ENCODE data around the gene PRIMA1.

Gene PRIMA1

DNA sequence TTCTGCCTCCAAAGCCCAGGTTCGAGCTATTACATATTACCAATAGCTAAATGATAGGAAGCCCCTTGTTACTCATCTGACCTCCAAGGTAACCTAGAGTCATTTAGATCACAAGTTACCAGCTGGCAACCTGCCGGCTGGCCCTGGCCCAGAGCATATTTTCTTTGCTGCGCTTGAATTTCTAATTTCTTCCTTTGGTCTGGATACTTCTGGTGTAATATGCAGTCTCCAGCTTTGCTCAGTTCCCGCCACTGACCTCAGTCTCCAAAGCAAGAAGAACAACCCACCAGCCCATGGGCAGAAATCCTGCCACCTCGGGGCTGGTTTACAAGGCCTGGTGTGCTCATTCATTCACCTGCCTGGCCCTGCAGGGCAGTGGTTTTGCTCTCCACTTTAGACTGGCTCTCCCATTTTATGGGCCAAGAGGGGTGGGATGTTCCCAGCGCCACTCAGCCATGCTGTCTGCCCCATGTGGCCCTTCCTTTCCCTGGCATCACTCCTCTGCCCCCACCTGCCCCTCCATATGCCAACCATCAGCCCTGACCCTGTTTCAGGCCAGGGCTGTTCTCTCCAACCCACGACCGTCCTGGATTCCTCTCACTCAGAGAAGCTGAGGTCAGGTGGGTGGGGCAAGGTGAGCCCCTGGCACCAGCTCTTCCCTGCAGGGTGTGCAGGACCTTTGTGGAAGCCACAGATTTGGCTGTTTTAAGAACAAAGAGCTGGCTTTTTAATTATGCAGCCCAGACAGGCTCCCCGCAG is 76.0 kb downstream of the PRIMA1 start:
- no peak for DNase-seq (ENCODE audit: low read depth in 2 of 2)

DNA sequence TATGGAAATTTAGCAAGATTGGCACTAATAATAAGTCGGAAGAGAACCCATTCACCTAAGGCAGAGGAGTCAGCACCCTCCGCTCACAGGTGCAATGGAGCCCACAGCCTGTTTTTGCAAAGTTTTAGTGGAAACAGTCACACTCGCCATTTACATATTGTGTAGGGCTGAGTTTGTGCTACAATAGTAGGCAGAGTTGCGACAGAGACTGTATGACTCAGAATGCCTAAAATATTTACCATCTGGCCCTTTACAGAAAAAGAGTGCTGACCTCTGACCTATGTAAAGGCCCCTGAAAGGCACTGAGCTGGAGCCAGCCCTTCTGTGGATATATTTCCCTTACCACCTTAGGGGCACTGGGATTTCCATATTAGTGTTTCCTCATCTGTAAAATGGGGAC is 79.0 kb downstream of the PRIMA1 start:
- no peak for DNase-seq (ENCODE audit: low read depth in 2 of 2)

DNA sequence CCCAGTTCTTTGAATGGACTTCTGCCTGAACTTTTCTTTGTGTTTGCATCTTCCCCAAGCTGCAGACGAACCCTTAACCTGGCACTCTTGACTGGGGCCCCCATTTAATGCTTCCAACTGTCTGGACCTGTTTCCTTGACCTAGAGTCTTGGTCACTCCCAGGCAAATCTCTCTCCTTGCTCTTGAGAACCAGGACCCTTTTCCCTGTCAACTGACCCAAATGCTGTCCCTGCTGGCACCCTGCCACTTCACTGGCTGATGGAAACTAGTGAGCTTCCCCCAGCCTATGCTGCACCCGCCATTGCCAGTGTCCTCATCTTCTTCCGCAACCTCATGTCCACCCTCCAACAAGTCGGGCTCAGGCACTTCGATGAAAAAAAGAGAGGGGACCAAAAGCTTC is 79.5 kb downstream of the PRIMA1 start:
- no peak for DNase-seq (ENCODE audit: low read depth in 2 of 2)

DNA sequence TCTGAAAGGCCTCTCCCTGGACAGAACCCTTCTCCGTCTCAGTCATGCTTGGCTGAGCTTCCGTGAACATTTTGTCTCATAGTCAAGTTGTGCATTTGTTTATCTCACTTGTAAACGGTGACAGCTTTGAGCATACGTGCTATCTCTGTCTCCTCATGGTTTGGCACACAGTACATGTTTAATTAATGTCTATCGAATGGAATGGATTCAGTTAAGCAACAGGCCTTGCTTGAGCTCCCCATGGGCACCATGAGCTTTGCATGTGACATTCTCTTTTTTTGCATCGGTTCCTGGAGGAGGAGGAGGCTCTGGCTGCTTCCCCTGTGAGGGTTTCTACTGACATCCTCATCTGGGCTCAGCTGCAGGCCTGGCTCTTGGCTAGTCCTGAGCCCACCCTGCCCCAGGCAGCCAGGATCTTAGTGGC is 80.0 kb downstream of the PRIMA1 start:
- DNase-seq (ENCODE audit: low read depth in 2 of 2) = no peak

DNA sequence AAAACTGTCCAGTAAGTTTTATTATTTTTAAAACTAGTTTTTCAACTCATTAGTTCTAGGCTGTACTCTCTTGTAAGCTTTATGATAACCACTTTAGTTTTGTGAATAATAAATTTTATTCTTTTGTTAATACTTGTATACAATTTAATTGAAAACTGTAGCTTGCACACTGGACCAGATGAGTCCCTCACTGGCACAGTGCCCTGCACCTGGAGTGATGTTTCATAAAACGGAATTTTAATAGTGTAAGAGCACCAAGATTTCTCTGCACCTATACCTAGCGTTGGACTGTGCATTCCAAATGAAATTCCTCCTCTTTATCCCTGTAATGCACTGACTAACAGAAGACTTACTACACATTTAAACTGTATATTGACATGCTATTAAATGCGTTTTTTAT is 80.8 kb downstream of the PRIMA1 start:
- DNase-seq (ENCODE audit: low read depth in 2 of 2) = no peak

DNA sequence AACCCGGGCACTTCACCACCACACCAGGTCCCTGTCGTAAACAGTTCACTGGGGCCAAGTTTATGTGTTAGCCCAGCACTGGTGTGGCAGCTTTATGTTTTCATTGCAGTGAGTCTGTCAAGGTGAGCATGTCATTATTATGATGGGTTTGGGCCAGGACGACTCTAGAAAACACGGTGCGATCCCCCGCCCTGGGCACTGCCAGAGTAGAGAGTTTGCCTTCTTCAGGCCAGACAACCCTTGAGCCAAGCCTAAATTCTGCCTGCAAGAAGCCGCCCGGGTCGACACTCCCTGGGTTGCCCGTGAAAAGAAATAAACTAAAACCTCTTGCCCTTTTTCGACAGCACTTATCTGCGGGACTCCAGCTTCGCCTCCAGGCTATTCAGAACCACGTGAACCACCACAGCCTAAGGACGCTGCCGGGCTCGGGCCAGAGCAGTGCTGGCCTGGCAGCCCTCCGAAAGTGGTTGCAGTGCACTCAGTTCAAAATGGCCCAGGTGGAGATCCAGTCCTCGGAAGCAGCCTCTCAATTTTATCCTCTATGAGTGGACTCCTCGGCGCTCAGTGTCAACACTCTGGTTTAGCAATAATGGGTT is 81.8 kb downstream of the PRIMA1 start:
- no peak for DNase-seq (ENCODE audit: low read depth in 2 of 2)

DNA sequence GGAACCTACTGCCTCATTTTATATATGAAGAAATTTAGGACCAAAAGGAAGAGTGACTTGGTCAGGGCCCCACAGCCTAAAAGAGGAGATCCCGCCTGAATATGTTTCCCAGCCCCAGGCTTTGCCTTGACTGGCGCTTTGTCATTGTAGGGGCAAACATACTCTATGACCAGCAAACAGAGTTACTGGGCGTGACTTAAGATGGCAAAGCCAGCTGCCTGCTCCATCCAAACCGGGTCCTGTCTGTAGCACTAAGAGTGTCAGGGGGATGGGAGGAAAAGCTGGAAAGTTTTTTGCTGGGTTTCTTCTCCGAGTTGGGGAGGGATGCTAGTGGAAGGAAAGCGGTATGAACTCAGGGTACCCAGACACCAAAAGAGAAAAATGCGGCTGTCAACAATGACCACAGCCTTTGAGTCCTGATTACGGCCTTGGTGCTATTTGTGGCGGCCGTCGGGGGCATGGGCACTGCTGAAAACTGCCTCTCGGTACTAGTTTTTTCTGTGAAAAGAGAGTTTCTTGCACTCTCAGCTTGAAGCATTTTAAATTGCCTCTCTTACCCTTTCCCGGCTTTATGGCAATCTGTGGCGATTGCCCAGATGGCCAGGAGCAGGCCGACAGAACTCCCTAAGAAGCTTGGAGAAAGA is 82.7 kb downstream of the PRIMA1 start:
- no peak for DNase-seq (ENCODE audit: low read depth in 2 of 2)

DNA sequence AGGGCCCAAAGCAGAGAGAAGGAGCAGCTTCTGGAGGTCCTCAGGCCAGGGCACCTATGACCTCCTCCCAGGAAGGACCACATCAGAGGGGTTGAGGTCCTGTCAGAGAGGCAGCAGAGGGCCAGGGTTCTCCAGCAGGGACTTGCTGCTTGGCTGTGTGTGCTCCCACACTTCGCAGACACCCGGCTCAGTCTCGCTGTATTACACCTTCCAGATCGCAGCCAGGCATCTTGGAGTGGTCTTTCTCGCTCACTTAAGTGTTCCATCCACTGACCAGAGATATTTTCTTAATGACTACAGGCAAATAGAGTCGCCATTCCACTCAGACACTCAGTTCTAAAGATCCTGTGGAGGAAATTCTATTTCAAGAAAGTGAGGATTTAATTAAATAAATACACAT is 84.3 kb downstream of the PRIMA1 start:
- DNase-seq (ENCODE audit: low read depth in 2 of 2) = no peak

DNA sequence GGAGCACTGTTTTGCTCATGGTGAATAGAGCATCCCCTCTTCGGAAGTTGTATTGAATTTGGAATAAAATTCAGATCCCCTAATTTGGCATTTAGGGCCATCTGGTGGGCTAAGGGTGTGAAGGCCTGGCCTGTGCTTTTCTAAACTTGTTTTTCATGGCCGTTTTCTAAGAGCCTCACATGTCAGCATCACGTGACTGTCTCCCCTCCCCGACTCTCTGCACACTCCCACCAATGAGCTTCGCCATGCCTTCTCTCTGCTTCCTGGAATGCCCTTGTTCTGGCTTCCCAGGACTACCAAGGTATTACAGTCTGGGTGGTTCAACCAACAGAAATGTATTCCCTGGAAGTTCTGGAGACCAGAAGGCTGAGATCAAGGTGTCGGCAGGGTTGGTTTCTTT is 85.3 kb downstream of the PRIMA1 start:
- no peak for DNase-seq (ENCODE audit: low read depth in 2 of 2)

DNA sequence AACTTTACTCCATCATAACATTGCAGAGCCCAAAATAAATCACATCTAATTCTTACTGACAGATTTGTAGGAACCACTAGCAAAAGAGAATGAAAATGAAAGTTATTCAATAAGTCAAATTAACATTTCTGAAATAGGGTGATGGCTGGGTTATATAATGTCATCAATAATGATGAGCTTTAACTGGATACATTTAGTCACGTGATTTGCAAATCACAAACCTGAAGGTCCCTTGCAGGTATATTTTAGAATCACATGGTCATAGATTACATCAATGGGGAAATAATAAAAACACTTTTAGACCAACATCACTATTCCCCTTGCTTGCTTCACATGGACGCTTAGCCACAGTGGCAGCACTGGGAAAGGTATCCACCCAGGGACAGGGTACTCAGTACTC is 86.7 kb downstream of the PRIMA1 start:
- DNase-seq (ENCODE audit: low read depth in 2 of 2) = no peak

DNA sequence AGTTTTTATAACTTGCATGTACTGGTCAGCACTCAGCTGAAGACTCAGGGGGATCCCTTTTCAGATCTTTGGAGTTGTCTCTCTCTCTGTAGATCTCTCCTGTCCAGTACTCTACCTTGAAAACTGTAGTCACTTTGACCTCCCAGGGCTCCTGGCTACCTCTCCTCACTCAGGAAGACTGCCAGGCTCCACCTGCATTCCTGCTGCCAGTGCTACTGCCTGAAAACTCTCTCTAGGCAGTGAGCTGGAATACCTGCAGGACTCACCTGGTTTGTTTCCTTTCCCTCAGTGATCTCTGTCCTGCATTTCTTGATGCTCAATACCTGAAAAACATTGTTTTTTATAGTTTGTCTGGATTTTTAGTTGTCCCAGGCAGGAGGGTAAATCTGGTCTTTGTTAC is 87.4 kb downstream of the PRIMA1 start:
- DNase-seq (ENCODE audit: low read depth in 2 of 2) = no peak

DNA sequence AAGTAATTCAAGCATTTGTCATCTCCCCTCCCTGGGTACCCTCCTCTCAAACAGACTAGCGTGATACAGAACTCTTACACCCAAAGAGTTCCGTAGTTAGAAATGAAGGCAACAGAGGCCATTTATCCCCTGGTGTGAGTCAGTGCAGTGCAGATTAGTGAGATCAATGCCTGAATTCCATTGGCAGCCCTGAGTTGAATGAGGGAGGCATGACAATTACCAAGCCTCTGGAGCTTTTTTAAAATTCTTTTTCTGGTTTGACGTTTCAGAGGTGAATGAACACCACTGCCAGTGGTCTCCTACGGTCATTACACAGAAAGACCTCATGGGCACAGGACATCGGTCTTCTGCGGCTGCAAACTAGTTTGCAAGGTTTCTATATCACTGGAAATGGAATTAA is 94.4 kb downstream of the PRIMA1 start:
- DNase-seq (ENCODE audit: low read depth in 2 of 2) = no peak

DNA sequence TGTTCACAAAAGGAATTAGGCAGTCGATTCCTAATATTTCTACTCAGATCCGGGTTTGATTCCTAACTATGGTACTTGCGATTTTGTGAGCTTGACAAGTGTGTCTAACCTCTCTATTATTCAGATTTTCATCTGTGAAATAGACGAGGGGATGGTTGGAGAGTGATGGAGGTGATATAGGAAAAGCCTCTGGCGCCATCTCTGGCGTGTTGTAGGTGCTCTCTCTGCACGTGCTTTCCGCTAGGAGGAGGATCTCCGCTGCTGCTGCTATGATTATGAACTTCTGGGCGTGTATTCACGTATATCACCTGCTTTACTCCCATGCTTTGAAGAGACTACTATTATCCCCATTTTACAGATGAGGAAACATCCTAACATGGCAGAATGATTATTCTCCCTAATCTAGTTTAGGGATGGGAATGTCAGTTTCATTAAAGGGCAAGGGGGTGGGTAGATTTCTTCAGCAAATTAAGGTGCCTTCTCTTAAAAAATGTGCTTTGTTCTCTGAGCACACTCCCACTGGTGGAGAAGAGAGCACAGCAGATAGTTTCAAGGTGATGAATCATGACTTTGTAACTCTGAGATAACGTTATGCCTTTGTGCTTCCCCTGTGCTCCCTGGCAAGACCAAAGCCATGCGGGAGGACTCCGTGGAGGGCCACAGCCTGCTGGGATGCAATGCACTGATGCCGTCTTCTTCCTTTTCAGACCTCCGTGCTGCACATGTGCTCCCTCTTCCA is 97.1 kb downstream of the PRIMA1 start:
- no peak for DNase-seq (ENCODE audit: low read depth in 2 of 2)

DNA sequence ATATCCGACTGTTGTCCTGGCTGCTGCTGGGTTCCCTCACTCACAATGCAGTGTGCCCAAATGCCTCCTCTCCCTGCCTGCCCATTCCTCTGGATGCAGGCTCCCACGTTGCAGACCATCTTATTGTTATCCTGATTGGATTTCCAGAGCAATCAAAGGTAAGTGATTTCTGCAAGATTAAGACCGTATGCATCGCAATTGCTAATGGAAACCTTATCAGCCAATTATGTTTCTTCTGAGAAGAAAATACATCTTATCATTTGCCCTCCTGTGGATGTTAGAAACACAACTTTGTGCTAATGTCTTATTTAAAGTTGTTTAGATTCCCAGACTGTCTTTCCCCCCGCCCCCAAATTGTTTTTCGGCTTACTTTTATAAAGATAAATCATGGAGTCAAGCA is 98.1 kb downstream of the PRIMA1 start:
- no peak for DNase-seq (ENCODE audit: low read depth in 2 of 2)

DNA sequence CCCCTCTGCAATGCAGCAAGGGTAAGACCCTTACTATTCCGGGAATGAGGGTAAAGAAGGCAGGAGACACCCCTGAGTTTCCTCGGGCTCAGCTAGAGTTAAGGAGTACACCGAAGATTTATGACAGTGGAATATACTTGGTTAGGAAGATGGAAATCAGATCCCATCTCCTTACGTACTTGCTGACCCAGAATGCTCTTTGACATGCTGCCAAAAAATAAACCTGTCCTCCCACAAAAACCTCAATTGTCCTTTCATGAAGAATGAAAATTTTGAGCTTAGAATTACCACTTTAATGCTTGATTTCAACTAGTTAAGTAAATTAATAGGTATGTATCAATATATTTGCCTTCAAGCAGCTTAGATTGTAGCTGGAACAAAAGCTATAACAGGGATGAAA is 99.5 kb downstream of the PRIMA1 start:
- no peak for DNase-seq (ENCODE audit: low read depth in 2 of 2)

DNA sequence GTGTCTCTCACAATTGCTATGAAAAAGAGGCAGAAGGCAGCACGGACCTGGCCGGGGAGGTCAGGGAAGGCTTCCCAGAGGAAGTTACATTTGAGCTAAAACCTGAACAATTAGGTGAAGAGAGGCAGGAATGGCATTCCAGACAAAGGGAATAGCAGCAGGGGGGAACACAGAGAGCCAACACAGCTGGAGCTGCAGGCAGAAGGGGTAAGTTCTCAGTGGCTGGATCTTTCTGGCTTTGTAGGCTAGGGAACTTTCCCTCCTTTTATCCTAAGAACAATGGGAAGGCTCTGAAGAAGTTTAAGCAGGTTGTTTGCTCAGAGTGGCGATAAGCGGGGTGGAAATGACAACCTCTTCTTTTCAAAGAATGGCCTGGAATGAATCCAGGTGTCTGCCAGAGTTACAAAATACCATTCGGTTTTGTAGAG is 100.0 kb downstream of the PRIMA1 start:
- no peak for DNase-seq (ENCODE audit: low read depth in 2 of 2)

DNA sequence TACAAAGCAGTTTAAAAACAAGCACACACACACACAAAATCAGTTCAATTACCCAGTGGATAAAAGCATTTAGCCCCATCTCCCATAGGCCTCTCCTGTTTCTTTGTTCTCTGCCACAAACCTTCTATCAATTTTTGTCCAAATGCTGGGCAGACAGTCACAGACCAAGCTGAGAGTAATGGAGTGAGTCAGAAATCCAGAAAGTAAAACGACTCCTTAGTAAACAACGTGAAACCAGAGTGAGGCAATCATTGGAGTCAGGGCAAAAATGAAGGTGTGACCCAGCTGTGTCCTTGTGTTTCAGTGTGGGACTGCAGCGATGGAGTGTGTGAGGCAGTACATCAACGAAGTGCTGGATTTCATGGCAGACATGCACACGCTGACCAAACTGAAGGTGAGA is 102.0 kb downstream of the PRIMA1 start:
- no peak for DNase-seq (ENCODE audit: low read depth in 2 of 2)

DNA sequence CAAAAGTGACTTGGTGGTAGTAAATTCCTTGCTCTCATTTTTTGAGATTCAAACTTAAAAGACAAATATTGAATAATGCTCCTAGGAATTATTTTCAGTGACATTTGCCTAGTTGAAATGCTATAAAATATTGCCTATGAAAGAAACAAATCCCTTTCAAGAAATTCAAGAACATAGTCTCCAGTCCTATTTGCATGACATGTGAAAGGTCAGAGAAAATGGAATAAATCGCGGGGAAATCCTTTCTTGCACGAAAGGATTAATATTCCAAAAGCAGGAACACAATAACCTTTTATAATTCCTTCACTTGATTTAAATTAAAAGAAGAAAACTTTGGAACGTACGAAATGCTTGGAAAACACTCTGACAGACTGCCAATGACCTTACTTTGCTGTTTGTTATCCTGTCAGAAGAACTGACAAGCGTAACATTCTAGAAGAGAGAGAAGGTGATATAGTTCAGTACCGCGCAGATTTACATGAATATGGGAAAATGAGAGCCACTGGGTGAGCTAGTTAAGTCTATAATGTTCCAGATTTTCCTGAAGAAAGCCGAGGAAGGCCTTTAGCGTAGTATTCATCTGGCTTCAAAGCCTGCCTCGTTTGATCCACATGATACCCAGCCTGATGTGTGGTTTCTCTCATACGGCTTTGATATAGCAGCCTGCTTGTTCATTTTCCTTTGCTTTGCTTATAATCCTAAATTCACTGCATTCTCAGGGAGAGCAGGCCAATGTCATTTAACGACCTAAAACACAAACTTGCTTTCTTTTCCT is 103.0 kb downstream of the PRIMA1 start:
- no peak for DNase-seq (ENCODE audit: low read depth in 2 of 2)

DNA sequence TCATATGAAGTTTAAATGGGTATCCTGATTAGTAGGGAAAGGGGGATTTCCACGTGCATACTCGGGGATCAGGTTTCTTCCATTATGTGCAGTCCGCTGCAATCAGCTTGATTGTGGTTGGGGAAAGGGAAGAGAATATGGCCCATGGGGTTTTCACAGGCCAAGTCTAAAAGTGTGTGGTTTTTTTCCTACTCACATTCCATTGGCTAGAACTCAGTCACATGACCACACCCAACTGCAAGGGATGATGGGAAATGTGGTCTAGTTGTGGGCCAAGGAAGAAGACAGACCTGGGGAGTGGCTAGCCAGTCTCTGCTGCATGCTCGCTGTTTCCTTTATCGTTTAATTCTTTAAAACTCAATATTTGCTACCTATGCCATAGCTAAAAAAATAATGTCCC is 105.1 kb downstream of the PRIMA1 start:
- DNase-seq (ENCODE audit: low read depth in 2 of 2) = no peak

DNA sequence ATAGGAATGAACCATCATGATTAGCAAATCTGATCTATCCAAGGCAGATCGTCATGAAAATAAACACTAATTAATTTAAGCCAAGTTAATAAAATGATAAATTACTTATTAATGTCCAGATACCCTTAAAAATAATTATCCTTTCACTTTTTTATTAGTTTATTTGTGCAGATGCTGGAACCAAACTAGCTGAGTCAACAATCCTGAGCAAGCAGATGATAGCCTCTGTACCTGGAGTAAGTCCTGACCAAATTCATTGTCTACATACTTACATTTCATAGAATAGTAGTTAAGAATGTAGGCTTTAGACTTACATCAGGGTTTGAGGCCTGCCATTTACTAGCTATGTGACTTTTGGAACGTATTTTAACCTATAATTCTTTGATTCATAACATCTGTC is 105.8 kb downstream of the PRIMA1 start:
- DNase-seq (ENCODE audit: low read depth in 2 of 2) = no peak

DNA sequence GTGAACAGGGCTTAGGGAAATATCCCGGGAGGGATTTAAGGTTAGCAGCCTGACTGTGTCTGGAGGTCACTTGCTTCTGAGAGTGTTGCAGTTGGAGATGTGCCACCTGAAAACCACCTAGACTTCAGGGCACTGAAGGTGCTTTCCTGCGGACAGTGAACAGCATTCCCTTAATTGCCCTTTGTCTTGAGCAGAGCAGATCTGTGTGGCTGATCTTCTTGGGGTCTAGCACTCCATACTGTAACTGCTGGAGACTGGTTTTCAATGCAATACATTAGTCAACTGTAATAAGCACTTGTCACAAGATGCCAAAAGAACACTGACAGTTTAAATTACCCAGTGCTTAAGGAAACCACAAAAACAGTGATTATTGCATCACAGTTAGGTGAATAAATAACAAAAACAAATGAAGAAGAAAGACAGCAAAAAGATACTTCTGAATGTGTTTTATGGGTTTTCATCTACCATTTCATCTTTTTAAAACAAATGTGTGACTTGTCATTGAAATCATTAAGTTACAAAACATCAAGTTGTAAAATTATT is 111.8 kb downstream of the PRIMA1 start:
- no peak for DNase-seq (ENCODE audit: low read depth in 2 of 2)

DNA sequence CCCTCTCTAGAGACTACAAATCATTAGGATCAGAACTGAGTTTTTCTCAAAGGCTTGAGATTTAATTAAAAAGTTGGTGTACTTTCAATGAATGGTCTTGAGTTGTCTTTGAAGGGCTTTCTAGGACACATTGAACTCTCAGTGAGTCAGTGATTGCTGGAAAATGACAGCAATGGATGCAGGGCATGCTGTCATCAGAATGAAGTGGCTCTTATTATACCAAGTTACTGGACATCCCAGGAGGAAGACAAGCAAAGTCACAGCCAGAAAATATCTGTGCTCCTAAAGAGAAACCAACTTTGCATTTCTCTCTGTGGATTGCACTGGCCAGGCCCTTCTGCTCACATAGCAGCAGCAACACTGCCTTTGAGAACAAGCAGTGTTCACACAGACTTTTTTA is 112.6 kb downstream of the PRIMA1 start:
- DNase-seq (ENCODE audit: low read depth in 2 of 2) = no peak

Data from activated CD4-positive, alpha-beta T cell treated with anti-CD3 and anti-CD28 coated beads for 24 hours (primary cell).